Transverse colon (tissue), 4 donors: ENCODE data around the gene MIER2. TPM values are rescaled to one million over a fixed set of nuclear protein-coding genes. Genes with fewer than 3 reads are reported as not detected.

Experiments
- DNase-seq: peaks from one replicate; pipeline ENCODE4 v3.0.0-alpha.2; 2019
- H3K27ac ChIP-seq, 4 donors: fragments of 200-600 bp; sonication (generic); 2 replicates each; pipeline ENCODE4 v1.5.1; 2016 to 2018; ENCODE audit warnings: inconsistent platforms in 4 of 4
- H3K27me3 ChIP-seq: fragments of 200-600 bp; sonication (generic); 2 replicates; pipeline ENCODE4 v1.5.1; 2017; ENCODE audit warnings: inconsistent platforms
- H3K36me3 ChIP-seq, 4 donors: fragments of 200-600 bp; sonication (generic); 2 replicates each; pipeline ENCODE4 v1.5.1; 2017 to 2019; ENCODE audit warnings: inconsistent platforms in 4 of 4
- H3K4me1 ChIP-seq, 4 donors: fragments of 200-600 bp; sonication (generic); 2 replicates each; pipeline ENCODE4 v1.5.1; 2017 to 2020; ENCODE audit warnings: inconsistent platforms in 4 of 4
- H3K4me3 ChIP-seq, 4 donors: fragments of 200-600 bp; sonication (generic); 1 replicate in 1 of 4; 2 replicates in 3 of 4; pipeline versions ENCODE4 v1.5.1 to v1.6.1; 2017 to 2019; ENCODE audit warnings: inconsistent platforms in 4 of 4
- H3K9me3 ChIP-seq, 2 donors: fragments of 200-600 bp; sonication (generic); 2 replicates each; pipeline ENCODE4 v1.5.1; 2017 to 2019; ENCODE audit warnings: inconsistent platforms in 2 of 2
- CTCF ChIP-seq, 5 experiments: fragments of 200-600 bp in 3 of 5; fragments of 450-650 bp in 2 of 5; sonication (generic) in 3 of 5; IDR thresholded peaks; 1 replicate in 2 of 5; 2 replicates in 3 of 5; pipeline ENCODE4 v1.5.1; 2016 to 2017; ENCODE audit warnings: antibody characterized with exemption in 5 of 5, inconsistent platforms in 3 of 5, mild to moderate bottlenecking in 2 of 5, moderate library complexity in 1 of 5
- EP300 ChIP-seq: sonication (generic); formaldehyde crosslinking; IDR thresholded peaks from one replicate; pipeline ENCODE4 v1.6.1; 2017; ENCODE audit warnings: antibody characterized with exemption, low read depth
- POLR2A ChIP-seq: fragments of 450-650 bp; IDR thresholded peaks from one replicate; pipeline ENCODE4 v1.6.1; 2016; ENCODE audit warnings: antibody characterized with exemption, mild to moderate bottlenecking, moderate library complexity
- POLR2AphosphoS5 ChIP-seq, 3 donors: sonication (generic); formaldehyde crosslinking; IDR thresholded peaks; one replicate each; pipeline ENCODE4 v1.6.1; 2016; ENCODE audit warnings: antibody characterized with exemption in 3 of 3
- WGBS, 2 donors: methylation state at CpG; one replicate each; pipeline ENCODE4 v1.1.5; 2018; ENCODE audit warnings: low coverage in 1 of 2; 5-methylcytosine and 5-hydroxymethylcytosine counted together
- in situ Hi-C, 4 donors: fragments of 200-750 bp; cut with MboI; loops; one replicate each; pipeline versions ENCODE4 v1.15.0 to v1.15.1; 2017; ENCODE audit warnings: low sequenced_read_pairs in 3 of 4, low pct_ligation_motif_present in 1 of 4, low pct_unique_long_range_greater_than_20kb in 1 of 4
- intact Hi-C: fragments of 100-400 bp; cut with DNase I; formaldehyde crosslinking; loops from one replicate; pipeline ENCODE4 v1.15.1; 2023; ENCODE audit warnings: low total_unique reads
- total RNA-seq, 4 donors: library from RNA; depleted of rRNA; stranded (reverse); fragments of >200 nt; gene quantifications; one replicate each; pipeline ENCODE4 v1.1.0, GENCODE V29; 2016

The MIER2 gene
- total RNA-seq, 4 donors from 2014 or later, result 8.2 to 41.1 (median 16.7) TPM

DNA sequence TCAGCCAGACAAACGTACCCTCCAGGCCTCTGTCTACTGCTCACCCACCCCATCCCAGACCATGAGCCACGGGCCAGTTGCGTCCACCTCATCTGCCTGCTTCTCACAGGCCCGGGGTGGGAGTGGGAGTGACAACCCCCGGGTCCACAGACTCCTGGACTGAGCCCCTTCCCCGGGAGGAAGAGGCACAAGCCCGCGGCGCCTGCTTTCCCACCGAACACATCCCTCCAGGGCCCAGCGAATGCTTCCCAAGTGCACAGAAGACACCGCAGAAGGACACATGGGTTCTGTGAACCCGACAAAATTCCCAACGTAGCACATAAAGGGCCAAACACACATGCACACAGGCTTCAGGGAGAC is 35.4 kb downstream of the MIER2 start:
- WGBS, 2 donors, result 94% methylated on average over 14 of the region's 14 CpGs; no CpG with 5 or more reads in 1 of the 2 donors
- intact Hi-C loops (no loop called here), in situ Hi-C loops (no loop called here)
- H3K4me1 ChIP-seq, result no peaks in the 10 kb centered on the region
- H3K9me3 ChIP-seq, result no peaks in the 10 kb centered on the region
- H3K27ac ChIP-seq, result peak overlapping the region in 1 of 4 donors; percentile 2
- no peaks in the 10 kb centered on the region for H3K27me3 ChIP-seq
- H3K4me3 ChIP-seq, result no peak overlapping the region
- TF ChIP-seq EP300 (no peak), POLR2AphosphoS5 (IDR thresholded peaks at IDR 0.05) (no peak), POLR2A (no peak), CTCF (IDR thresholded peaks at IDR 0.05) (no peak)
- DNase-seq, result no peak
- H3K36me3 ChIP-seq, result peaks cover 0 to 37% (median 0%) of the 10 kb centered on the region in 4 donors

- H3K9me3 ChIP-seq, result no peaks in the 10 kb centered on the region
- H3K27me3 ChIP-seq, result no peaks in the 10 kb centered on the region
- no peak for DNase-seq
- TF ChIP-seq POLR2AphosphoS5 (IDR thresholded peaks at IDR 0.05) (no peak), CTCF (IDR thresholded peaks at IDR 0.05) (no peak), EP300 (no peak), POLR2A (no peak)
- H3K4me3 ChIP-seq, result no peak overlapping the region
- WGBS, 2 donors, result 89% methylated on average over 40 of the region's 48 CpGs; no CpG with 5 or more reads in 1 of the 2 donors
- intact Hi-C loops (no loop called here), in situ Hi-C loops (no loop called here)
- peaks cover 0 to 37% (median 0%) of the 10 kb centered on the region in 4 donors for H3K36me3 ChIP-seq
- no peaks in the 10 kb centered on the region for H3K4me1 ChIP-seq
- H3K27ac ChIP-seq, result peak overlapping the region in 1 of 4 donors; percentile 2
Observed at GRCh38 chr19:308471-309205, 36.0 kb downstream of the MIER2 start.

DNA sequence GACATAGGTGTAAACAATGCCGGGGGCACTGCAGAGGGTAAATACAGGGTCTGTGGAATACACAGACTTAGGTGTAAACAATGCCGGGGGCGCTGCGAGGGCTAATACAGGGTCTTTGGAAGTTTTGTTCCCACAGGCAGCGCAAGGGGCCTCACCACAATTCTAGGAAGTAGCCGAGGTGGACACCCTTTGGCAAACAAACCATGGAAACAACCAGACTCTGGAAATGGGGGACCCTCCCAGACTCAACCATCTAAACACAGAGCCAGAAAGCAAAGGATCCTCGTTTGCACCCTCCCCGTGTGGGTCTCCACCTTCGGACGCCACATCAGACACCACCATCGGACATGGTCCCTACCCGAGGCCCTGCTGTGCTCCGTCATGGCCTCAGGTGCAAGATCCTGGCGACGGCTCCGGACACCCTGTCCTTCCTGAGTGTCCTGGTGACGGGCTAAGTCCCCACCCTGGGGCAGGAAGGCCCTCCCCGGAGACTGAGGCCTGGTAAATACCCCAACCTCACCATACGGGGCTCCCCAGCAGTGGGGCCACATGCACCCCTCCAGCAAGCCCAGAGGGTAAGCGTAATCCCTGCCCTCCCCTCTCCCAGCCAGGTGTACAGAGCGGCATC is 36.7 kb downstream of the MIER2 start:
- no peak overlapping the region for H3K4me3 ChIP-seq
- H3K4me1 ChIP-seq, result no peaks in the 10 kb centered on the region
- no peaks in the 10 kb centered on the region for H3K9me3 ChIP-seq
- intact Hi-C loops, result no loop called here
- H3K27ac ChIP-seq, result no peak overlapping the region
- in situ Hi-C loops, result no loop called here
- 92% methylated on average over 21 of the region's 21 CpGs; no CpG with 5 or more reads in 1 of the 2 donors for WGBS, 2 donors
- no peak for TF ChIP-seq CTCF (IDR thresholded peaks at IDR 0.05)
- TF ChIP-seq POLR2A, result no peak
- TF ChIP-seq POLR2AphosphoS5 (IDR thresholded peaks at IDR 0.05), result no peak
- TF ChIP-seq EP300, result no peak
- no peaks in the 10 kb centered on the region for H3K27me3 ChIP-seq
- DNase-seq, result no peak
- peaks cover 0 to 37% (median 0%) of the 10 kb centered on the region in 4 donors for H3K36me3 ChIP-seq

GRCh38 chr19:307111-307531 is 37.5 kb downstream of the MIER2 start:
- no peaks in the 10 kb centered on the region for H3K9me3 ChIP-seq
- peaks cover 0 to 37% (median 0%) of the 10 kb centered on the region in 4 donors for H3K36me3 ChIP-seq
- no peaks in the 10 kb centered on the region for H3K4me1 ChIP-seq
- no peaks in the 10 kb centered on the region for H3K27me3 ChIP-seq
- no peak overlapping the region for H3K4me3 ChIP-seq
- intact Hi-C loops, result no loop called here
- 95% methylated on average over 20 of the region's 26 CpGs; no CpG with 5 or more reads in 1 of the 2 donors for WGBS, 2 donors
- TF ChIP-seq POLR2A (no peak), EP300 (no peak), CTCF (IDR thresholded peaks at IDR 0.05) (no peak), POLR2AphosphoS5 (IDR thresholded peaks at IDR 0.05) (no peak)
- H3K27ac ChIP-seq, result no peak overlapping the region
- no peak for DNase-seq
- in situ Hi-C loops, result no loop called here
